ENCODE measurements around the gene GPR55. TPM values are rescaled to one million over a fixed set of nuclear protein-coding genes. Genes with fewer than 3 reads are reported as not detected.

The GPR55 gene
- total RNA-seq, 4 donors from 2014 or later, result 0.61 to 0.88 (median 0.78) TPM

GRCh38 chr2:230865766-230866755 is 59.0 kb downstream of the GPR55 start:
- Histone ChIP-seq H3K27ac (peak overlapping the region; percentile 6 to 75 (median 72)), H3K4me3 (peak overlapping the region; percentile 48 to 82 (median 66))

GRCh38 chr2:230865307-230865765 is 59.7 kb downstream of the GPR55 start:
- TF ChIP-seq POLR2A (IDR thresholded peaks at IDR 0.05), result no peak
- TF ChIP-seq CTCF (IDR thresholded peaks at IDR 0.05), result no peak
- Histone ChIP-seq H3K4me3 (peak overlapping the region; percentile 48 to 82 (median 66)), H3K27ac (peak overlapping the region; percentile 49 to 77 (median 74)), H3K9me3 (no peaks in the 10 kb centered on the region), H3K36me3 (no peaks in the 10 kb centered on the region), H3K4me1 (peaks cover 20 to 64% (median 30%) of the 10 kb centered on the region in 3 donors), H3K27me3 (peaks cover 0 to 52% (median 0%) of the 10 kb centered on the region in 4 donors)
- DNase-seq, result no peak
- 2% methylated on average over 7 to 14 of the region's 24 CpGs for WGBS, 2 donors
- intact Hi-C loops (cut with DNase I), result no loop called here

More at GRCh38 chr2:230865766-230866755, 59.0 kb downstream of the GPR55 start:
- peaks cover 0 to 52% (median 0%) of the 10 kb centered on the region in 4 donors for H3K27me3 ChIP-seq
- intact Hi-C loops (cut with DNase I), result no loop called here
- no peaks in the 10 kb centered on the region for H3K9me3 ChIP-seq
- TF ChIP-seq CTCF (IDR thresholded peaks at IDR 0.05) (no peak), POLR2A (IDR thresholded peaks at IDR 0.05) (no peak)
- H3K4me1 ChIP-seq, result peaks cover 26 to 72% (median 37%) of the 10 kb centered on the region in 3 donors
- H3K36me3 ChIP-seq, result no peaks in the 10 kb centered on the region
- 7 to 18% methylated on average over 9 to 14 of the region's 35 CpGs for WGBS, 2 donors
- no peak for DNase-seq

GRCh38 chr2:230864605-230865306 is 60.3 kb downstream of the GPR55 start, which contains the start of gene ITM2C:
Gene ITM2C, plus strand, starts transcription at chr2:230864942. Its CDS starts 84 bp downstream, at chr2:230865026.
- H3K27me3 ChIP-seq, result peaks cover 0 to 56% (median 0%) of the 10 kb centered on the region in 4 donors
- no peaks in the 10 kb centered on the region for H3K36me3 ChIP-seq
- H3K4me1 ChIP-seq, result peaks cover 16 to 59% (median 28%) of the 10 kb centered on the region in 3 donors
- intact Hi-C loops (cut with DNase I), result no loop called here
- H3K4me3 ChIP-seq, result peak within 1 kb of the TSS; percentile 48 to 82 (median 66)
- WGBS, 2 donors, result 0 to 1% methylated on average over 17 to 30 of the region's 76 CpGs
- H3K9me3 ChIP-seq, result no peaks in the 10 kb centered on the region
- peak within 1 kb of the TSS; percentile 49 to 77 (median 74) for H3K27ac ChIP-seq
- TF ChIP-seq POLR2A (IDR thresholded peaks at IDR 0.05), result peak in 2 of 4 donors; percentile 46 to 50
- peak in 3 of 6 experiments; percentile 11 to 43 (median 33) for TF ChIP-seq CTCF (IDR thresholded peaks at IDR 0.05)
- DNase-seq, result no peak

- intact Hi-C loops (cut with DNase I), result no loop called here
- no peak for TF ChIP-seq CTCF (IDR thresholded peaks at IDR 0.05)
- TF ChIP-seq POLR2A (IDR thresholded peaks at IDR 0.05), result no peak
- no peaks in the 10 kb centered on the region for H3K36me3 ChIP-seq
- H3K4me1 ChIP-seq, result peaks cover 16 to 53% (median 28%) of the 10 kb centered on the region in 3 donors
- 8 to 9% methylated on average over 9 to 10 of the region's 18 CpGs for WGBS, 2 donors
- H3K9me3 ChIP-seq, result no peaks in the 10 kb centered on the region
- H3K4me3 ChIP-seq, result peak overlapping the region; percentile 48 to 82 (median 66)
- H3K27me3 ChIP-seq, result peaks cover 0 to 60% (median 0%) of the 10 kb centered on the region in 4 donors
- H3K27ac ChIP-seq, result peak overlapping the region in 2 of 4 donors; percentile 74 to 75
- no peak for DNase-seq
Observed at GRCh38 chr2:230864122-230864604, 60.9 kb downstream of the GPR55 start.
